H4 (cell line): Measurements from ENCODE around the gene TMEM44. TPM values are rescaled to one million over a fixed set of nuclear protein-coding genes. Genes with fewer than 3 reads are reported as not detected.
A peak's percentile ranks its signal among the peaks of the same experiment; 100 is the strongest.

ENCODE experiments used
- DNase-seq: peaks from one replicate; pipeline ENCODE4 v3.0.0-alpha.2; 2015; ENCODE audit warnings: low spot score
- total RNA-seq: library from RNA; depleted of rRNA; stranded (reverse); fragments of >200 nt; shearing (Covaris generic); gene quantifications from 2 replicates; pipeline ENCODE4 v1.2.3, GENCODE V29; 2014

TMEM44 gene
- total RNA-seq, 1 experiment from 2014 or later: 6.6 TPM

- no peak for DNase-seq
Observed at GRCh38 chr3:194579091-194579606, 54.1 kb downstream of the TMEM44 start.

GRCh38 chr3:194577986-194578905 is 55.0 kb downstream of the TMEM44 start:
- DNase-seq: peak; percentile 79

- no peak for DNase-seq
Observed at GRCh38 chr3:194575484-194576210, 57.6 kb downstream of the TMEM44 start.

GRCh38 chr3:194574639-194575483 is 58.4 kb downstream of the TMEM44 start:
- DNase-seq: no peak

GRCh38 chr3:194573680-194574437 is 59.4 kb downstream of the TMEM44 start:
- peak; percentile 69 for DNase-seq

GRCh38 chr3:194572944-194573491 is 60.2 kb downstream of the TMEM44 start:
- DNase-seq: no peak

GRCh38 chr3:194572143-194572789 is 61.0 kb downstream of the TMEM44 start:
- DNase-seq: peak; percentile 86

- DNase-seq: no peak
Observed at GRCh38 chr3:194571491-194572142, 61.6 kb downstream of the TMEM44 start.

GRCh38 chr3:194570898-194571297 is 62.3 kb downstream of the TMEM44 start:
- no peak for DNase-seq

GRCh38 chr3:194570235-194570634 is 63.0 kb downstream of the TMEM44 start:
- DNase-seq: no peak

- DNase-seq: no peak
Observed at GRCh38 chr3:194569252-194569651, 64.0 kb downstream of the TMEM44 start.

- peak; percentile 46 for DNase-seq
Observed at GRCh38 chr3:194565597-194566190, 67.5 kb downstream of the TMEM44 start.

- no peak for DNase-seq
Observed at GRCh38 chr3:194562986-194563385, 70.2 kb downstream of the TMEM44 start.

GRCh38 chr3:194561306-194561974 is 71.8 kb downstream of the TMEM44 start:
- peak; percentile 59 for DNase-seq

GRCh38 chr3:194560047-194560446 is 73.2 kb downstream of the TMEM44 start:
- DNase-seq: no peak

GRCh38 chr3:194559530-194559929 is 73.7 kb downstream of the TMEM44 start:
- no peak for DNase-seq

- DNase-seq: peak; percentile 80
Observed at GRCh38 chr3:194556086-194557056, 76.8 kb downstream of the TMEM44 start.
